ENCODE measurements around the gene TMEM170A.
"Not testable (repeated sequence)": the region's sequence is repeated elsewhere in the genome, so short reads cannot be mapped to it uniquely, and the experiment has no call there.

Gene TMEM170A

GRCh38 chr16:75482434-75483205 lies 18.1 kb upstream of the TMEM170A start:
- no peak for DNase-seq (ENCODE audit: extremely low read depth in 1 of 2, low read depth in 1 of 2)

DNA sequence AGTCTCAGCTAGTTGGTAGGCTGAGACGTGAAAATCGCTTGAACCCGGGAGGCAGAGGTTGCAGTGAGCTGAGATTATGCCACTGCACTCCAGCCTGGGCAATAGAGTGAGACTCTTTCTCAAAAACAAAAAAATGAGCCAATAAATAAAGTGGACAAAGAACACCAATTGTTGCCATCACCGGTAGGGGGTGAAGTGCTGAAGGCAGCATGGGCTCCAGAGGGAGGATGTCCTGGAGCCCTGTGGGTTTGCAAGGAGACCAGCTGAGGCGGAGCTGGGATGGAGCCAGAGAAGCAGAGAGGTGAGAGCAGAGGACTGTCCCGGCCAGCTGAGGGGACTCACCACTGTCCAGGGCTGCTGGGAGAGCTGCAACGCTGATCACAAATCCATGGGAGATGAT lies 17.0 kb upstream of the TMEM170A start:
- DNase-seq (ENCODE audit: extremely low read depth in 1 of 2, low read depth in 1 of 2), result no peak

DNA sequence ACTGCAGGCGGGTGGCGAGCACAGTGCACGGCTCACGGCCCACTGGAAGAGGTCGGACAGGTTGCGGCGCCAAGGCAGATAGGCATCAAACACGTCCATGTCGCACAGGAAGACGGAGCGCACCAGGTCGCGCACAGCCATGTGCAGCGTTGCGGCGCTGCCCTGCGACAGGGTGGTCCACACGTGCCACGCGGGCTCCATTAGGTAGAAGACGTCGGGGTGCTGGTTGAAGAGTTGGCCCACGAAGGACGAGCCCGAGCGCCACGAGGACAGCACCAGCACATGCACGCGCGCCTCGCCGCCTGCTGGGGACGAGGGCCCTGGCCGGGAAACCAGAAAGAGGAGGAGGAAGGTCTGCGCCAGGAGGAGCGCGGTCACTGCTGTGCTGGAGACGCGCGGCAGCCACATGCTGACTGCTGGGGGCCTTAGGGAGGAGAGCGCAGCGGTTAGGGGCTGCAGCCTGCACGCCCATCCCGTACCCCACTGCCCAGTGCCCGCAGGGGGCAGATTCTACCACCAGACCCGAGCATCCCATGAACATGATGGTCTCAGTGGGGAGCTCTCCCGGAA lies 15.0 kb upstream of the TMEM170A start:
- no peak for DNase-seq (ENCODE audit: extremely low read depth in 1 of 2, low read depth in 1 of 2)

DNA sequence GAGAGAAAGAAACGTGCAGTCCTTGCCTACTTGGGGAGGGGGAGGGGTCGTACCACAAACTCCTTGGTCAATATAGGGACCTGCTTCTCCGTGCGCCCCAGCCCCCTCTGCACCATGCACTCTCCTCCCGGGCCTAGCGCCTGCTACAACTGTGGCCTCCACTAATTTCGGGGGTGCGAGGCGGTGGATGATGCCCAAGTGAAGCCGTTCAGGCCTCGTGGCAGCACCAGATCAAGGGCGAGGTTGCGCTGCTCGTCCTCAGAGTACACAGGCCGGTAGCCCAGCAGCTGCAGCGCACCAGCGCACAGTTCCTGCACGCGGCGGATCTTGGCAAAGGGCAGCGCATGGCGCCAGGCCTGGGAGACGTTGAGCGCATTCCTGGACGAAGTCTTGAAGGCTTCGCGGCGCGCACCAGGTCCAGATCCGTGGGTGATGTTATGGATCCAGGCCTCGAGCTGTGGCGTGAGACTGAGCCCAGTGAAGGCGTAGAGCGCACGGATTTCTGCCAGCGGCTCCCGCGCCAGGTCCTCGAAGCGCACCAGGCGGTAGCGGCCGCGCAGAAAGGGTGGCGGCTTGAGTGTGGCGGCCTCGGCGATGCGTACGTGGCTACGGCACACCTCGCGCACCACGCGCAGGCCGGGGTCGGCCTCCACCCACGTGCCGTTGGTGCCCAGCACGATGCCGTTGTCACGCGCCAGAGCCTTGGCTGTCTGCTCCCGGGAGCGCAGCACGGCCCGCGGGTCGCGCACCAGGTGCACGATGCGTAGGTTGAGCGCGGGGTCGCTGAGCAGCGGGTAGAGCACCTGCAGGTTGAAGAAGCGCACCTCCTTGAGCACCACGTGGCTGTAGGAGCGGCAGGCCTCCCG lies 14.2 kb upstream of the TMEM170A start:
- DNase-seq (ENCODE audit: extremely low read depth in 1 of 2, low read depth in 1 of 2), result no peak

GRCh38 chr16:75477680-75478473 lies 13.4 kb upstream of the TMEM170A start:
- no peak for DNase-seq (ENCODE audit: extremely low read depth in 1 of 2, low read depth in 1 of 2)

- DNase-seq (ENCODE audit: extremely low read depth in 1 of 2, low read depth in 1 of 2), result no peak
Observed at GRCh38 chr16:75476817-75477216, 12.3 kb upstream of the TMEM170A start.

DNA sequence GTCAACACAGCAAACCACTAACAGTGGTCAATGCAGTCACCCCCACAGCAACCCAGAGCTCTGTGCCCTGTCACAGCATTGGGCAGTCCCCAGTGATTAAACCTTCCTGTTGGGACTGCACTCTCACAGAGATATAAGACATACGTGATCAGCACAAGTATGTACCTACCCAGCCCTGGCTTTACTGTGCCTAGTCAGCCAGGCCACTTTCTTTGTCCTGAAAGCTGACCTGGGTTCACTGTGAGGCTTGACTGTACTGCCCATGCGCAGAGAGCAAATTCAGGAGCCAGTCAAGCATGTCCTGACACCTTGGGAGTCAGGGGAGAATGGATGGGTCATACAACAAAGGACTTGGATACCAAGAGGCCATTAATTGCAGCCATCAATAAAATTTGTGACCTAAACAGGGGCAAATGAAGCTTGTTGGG lies 10.9 kb upstream of the TMEM170A start:
- no peak for DNase-seq (ENCODE audit: extremely low read depth in 1 of 2, low read depth in 1 of 2)

DNA sequence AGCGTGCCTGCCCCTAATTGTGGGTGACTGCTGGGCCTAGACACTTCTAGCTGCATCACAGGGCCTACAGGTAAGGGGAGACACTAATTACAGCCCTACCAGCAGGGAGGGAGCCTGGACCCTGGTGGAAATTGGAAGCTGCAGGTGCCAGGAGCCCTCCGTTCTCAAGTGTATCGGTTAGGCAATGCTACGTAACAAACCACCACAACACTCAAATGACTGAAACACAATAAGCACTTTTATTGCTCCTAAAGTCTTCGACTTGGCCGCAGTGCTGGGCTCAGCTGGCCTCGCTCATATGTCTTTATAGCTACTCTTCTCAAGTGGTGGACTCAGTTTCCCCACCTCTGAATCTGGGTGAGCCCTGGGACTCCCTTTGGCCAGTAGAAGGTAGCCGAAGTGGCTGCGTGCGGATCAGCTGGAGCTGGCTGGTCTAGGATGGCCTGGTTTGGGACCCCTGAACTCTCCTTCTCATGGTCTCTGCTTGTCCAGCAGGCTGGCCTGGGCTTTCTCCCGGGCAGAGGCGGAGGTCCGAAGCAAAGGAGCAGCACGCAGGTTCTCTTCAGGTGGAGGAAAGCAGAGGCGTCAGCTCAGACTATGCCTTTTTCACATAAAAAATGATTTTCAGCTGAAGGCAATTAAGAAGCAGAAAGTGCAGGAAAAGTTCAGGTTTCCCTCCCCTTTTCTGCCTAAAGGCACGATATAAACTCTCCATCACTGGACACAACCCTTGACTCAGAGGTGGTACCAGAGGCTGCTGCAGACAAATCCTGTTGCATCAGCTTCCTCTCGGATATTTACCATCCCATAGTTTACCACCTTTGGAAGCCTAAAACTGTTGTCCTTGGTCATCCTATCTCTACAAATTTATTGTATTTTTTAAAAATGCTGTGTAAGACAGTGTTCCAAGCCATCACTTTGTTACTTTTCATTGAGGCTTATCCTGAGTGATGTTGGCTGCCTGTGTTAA lies 8.7 kb upstream of the TMEM170A start:
- no peak for DNase-seq (ENCODE audit: extremely low read depth in 1 of 2, low read depth in 1 of 2)

GRCh38 chr16:75471723-75472633 lies 7.5 kb upstream of the TMEM170A start:
- no peak for DNase-seq (ENCODE audit: extremely low read depth in 1 of 2, low read depth in 1 of 2)

DNA sequence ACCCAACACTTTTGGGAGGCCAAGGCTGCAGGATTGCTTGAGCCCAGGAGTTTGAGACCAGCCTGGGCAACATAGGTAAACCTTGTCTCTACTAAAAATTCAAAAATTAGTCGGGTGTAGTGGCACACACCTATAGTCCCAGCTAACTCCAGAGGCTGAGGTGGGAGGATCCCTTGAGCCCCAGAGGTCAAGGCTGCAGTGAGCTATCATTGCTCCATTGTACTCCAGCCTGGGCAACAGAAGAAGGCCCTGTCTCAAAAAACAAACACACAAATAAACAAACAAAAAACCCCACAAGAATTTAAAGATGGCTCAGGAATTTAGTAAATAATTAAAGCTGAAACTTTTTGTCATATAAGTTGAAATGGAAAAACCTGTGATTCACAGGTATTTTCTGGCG lies 2.3 kb upstream of the TMEM170A start:
- no peak for DNase-seq (ENCODE audit: extremely low read depth in 1 of 2, low read depth in 1 of 2)

- DNase-seq (ENCODE audit: extremely low read depth in 1 of 2, low read depth in 1 of 2), result not testable (repeated sequence)
Observed at GRCh38 chr16:75463389-75464121, 934 bp downstream of the TMEM170A start.

DNA sequence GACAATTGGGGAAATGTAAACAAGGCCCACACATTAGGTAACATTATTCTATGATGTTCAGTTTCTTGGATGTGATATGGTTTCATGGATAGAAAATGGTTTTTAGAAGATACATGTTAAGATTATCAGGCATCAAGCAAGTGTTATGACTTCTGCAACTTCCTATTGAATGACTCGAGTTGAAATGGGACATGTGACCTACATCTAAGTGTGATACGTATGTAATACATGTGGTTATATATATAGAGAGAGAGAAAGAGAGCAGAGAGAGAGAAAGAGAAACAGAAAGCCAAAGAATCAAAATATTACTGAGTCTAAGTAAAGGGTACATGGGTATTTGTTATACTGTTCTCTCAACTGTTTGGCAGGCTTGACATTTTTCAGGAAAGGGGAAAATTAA lies 1.7 kb downstream of the TMEM170A start:
- DNase-seq (ENCODE audit: extremely low read depth in 1 of 2, low read depth in 1 of 2), result no peak

- DNase-seq (ENCODE audit: extremely low read depth in 1 of 2, low read depth in 1 of 2), result no peak
Observed at GRCh38 chr16:75461575-75461974, 2.9 kb downstream of the TMEM170A start.

DNA sequence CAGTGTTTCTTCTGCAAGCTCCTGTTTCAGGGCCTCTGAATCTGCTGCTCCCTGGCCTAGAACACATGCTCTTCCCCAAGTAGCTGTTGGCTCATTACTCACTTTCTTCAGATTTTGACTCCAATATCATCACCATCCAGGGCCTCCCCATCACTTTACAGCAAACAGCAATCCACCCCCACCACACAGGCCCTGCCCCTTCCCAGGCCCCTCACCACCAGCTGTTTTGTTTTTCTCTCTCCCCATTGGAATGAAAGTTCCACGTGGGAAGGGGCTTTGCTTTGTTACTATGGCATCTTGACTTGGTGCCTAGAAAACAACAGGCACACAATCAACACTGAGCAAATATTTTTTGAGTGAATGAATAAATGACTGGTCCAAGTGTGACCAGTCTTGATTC lies 4.0 kb downstream of the TMEM170A start:
- DNase-seq (ENCODE audit: extremely low read depth in 1 of 2, low read depth in 1 of 2), result no peak

GRCh38 chr16:75459691-75460090 lies 4.8 kb downstream of the TMEM170A start:
- no peak for DNase-seq (ENCODE audit: extremely low read depth in 1 of 2, low read depth in 1 of 2)

DNA sequence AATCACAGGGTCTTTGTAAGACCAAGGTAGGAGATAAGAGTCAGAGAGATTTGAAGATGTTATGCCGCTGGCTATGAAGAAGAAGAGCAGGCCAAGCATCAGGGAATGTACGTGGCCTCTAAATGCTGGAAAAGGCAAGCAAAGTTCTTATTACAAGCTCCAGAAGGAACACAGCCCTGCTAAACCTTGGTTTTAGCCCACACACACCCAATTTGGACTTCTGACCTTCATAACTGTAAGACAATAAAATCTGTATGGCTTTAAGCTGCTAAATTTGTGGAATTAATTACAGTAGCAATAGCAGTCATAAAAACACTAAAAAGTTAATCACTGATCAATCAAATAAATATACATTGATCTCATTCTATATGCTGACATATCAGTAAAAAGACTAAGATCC lies 6.0 kb downstream of the TMEM170A start:
- DNase-seq (ENCODE audit: extremely low read depth in 1 of 2, low read depth in 1 of 2), result no peak

DNA sequence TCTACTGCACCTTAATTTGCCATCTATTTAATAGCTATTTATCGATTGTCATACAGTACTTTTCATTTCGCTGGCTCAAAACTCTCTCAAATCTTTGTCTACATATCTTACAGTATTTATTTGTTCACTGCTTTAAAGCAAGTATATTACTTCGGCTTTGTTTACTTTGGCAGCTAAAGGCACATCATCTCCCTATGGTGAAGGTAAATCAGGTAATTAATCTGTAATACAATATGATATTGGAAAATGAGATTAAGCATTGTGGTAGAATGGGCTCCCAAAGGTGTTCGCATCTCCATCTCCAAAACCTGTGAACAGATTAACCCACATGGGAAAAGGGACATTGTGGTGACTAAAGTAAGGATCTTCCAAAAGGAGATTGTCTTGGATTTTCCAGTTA lies 6.5 kb downstream of the TMEM170A start:
- no peak for DNase-seq (ENCODE audit: extremely low read depth in 1 of 2, low read depth in 1 of 2)

DNA sequence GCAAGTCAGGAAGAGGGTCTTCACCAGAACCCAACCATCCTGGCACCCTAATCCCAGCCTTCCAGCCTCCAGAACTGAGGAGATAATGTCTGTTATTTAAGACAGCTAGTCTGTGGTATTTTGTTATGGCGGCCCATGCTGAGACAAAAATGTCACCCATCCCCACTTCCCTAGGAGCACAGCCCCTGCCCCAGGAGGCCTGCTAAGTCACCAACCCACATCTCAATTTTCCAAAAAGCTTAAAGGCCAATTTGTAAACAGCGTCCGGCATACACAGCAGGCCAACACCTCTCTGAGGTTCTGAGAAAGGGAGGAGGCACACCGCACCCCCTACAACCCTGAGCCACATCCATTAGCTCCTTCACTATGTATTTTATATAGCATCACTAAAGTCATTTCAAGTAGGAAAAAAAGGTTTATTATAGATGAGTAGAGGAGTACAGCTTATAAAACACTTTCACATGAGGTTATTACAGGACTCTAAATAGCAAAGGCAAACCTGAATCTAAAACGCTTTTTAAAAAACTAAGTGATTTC lies 6.9 kb downstream of the TMEM170A start:
- DNase-seq (ENCODE audit: extremely low read depth in 1 of 2, low read depth in 1 of 2), result no peak

Data from stimulated activated CD8-positive, alpha-beta memory T cell treated with anti-CD3 and anti-CD28 coated beads, Interleukin-7, amount 100 ng/mL, for 48 hours (primary cell).